ENCODE measurements around the gene MAST2. TPM values are rescaled to one million over a fixed set of nuclear protein-coding genes. Genes with fewer than 3 reads are reported as not detected.
"Not testable (repeated sequence)": the region's sequence is repeated elsewhere in the genome, so short reads cannot be mapped to it uniquely, and the experiment has no call there.

MAST2 gene
- total RNA-seq, 1 donor from 2014 or later: 103 TPM

DNA sequence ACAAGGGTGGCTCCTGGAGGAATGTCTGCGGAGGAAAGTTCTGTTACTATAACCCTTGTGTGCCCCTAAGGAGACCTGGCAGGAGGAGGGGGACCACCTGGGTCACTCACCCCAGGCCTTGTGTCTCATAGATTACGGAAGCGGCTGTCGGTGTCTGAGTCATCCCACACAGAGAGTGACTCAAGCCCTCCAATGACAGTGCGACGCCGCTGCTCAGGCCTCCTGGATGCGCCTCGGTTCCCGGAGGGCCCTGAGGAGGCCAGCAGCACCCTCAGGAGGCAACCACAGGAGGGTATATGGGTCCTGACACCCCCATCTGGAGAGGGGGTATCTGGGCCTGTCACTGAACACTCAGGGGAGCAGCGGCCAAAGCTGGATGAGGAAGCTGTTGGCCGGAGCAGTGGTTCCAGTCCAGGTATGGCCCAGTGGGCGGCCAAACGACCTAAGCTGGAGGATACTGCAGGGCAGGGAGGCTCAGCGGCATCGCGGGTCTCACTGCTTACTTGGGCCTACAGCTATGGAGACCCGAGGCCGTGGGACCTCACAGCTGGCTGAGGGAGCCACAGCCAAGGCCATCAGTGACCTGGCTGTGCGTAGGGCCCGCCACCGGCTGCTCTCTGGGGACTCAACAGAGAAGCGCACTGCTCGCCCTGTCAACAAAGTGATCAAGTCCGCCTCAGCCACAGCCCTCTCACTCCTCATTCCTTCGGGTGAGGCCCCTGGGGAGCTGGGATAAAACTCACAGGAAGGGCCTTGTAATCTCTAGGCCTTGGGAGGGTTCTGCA lies 227.7 kb downstream of the MAST2 start:
- no peak for DNase-seq
- no peak for ATAC-seq
- intact Hi-C loops (cut with micrococcal nuclease): no loop called here

DNA sequence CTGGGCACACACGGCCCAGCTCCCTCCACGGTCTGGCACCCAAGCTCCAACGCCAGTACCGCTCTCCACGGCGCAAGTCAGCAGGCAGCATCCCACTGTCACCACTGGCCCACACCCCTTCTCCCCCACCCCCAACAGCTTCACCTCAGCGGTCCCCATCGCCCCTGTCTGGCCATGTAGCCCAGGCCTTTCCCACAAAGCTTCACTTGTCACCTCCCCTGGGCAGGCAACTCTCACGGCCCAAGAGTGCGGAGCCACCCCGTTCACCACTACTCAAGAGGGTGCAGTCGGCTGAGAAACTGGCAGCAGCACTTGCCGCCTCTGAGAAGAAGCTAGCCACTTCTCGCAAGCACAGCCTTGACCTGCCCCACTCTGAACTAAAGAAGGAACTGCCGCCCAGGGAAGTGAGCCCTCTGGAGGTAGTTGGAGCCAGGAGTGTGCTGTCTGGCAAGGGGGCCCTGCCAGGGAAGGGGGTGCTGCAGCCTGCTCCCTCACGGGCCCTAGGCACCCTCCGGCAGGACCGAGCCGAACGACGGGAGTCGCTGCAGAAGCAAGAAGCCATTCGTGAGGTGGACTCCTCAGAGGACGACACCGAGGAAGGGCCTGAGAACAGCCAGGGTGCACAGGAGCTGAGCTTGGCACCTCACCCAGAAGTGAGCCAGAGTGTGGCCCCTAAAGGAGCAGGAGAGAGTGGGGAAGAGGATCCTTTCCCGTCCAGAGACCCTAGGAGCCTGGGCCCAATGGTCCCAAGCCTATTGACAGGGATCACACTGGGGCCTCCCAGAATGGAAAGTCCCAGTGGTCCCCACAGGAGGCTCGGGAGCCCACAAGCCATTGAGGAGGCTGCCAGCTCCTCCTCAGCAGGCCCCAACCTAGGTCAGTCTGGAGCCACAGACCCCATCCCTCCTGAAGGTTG lies 231.4 kb downstream of the MAST2 start:
- intact Hi-C loops (cut with micrococcal nuclease): no loop called here
- ATAC-seq (peak; percentile 50), DNase-seq (peak; percentile 58)

GRCh38 chr1:46036894-46037839 lies 233.8 kb downstream of the MAST2 start:
- DNase-seq (peak; percentile 94), ATAC-seq (peak; percentile 64)
- intact Hi-C loops (cut with micrococcal nuclease): loop anchor here (2.0 kb wide), 1 partner anchor 142 kb away; no protein-coding TSS in a partner anchor

DNA sequence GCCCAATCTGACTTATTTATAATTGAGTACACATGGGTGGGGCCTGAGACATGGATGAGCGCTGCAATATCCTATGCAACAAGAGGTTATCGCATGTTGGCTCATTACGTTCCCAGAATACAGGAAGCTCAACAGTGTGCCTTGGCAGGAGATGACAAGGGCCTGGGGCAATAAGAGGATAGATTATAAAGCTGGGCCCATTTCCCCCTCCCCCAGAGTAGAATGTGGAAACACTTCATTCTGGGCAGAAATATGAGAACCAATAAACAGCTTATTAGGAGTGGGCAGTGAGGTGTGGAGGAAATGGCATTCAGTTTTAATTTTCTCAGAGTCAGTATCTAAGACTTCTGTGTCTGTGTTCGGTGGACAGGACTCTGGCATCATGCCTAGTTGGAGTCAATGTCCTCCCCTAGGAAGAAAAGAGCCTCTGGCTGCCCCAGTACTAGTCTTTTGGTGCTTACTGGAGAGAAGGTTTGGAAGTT lies 236.2 kb downstream of the MAST2 start:
- DNase-seq: no peak
- ATAC-seq: peak; percentile 41
- intact Hi-C loops (cut with micrococcal nuclease): loop anchor here (10.0 kb wide), 1 partner anchor 85 kb away; no protein-coding TSS in a partner anchor

GRCh38 chr1:46041551-46041950 lies 238.1 kb downstream of the MAST2 start:
- intact Hi-C loops (cut with micrococcal nuclease): loop anchor here (10.0 kb wide), 1 partner anchor 83 kb away; no protein-coding TSS in a partner anchor
- DNase-seq (no peak), ATAC-seq (no peak)

GRCh38 chr1:46041974-46042373 lies 238.6 kb downstream of the MAST2 start:
- DNase-seq: no peak

DNA sequence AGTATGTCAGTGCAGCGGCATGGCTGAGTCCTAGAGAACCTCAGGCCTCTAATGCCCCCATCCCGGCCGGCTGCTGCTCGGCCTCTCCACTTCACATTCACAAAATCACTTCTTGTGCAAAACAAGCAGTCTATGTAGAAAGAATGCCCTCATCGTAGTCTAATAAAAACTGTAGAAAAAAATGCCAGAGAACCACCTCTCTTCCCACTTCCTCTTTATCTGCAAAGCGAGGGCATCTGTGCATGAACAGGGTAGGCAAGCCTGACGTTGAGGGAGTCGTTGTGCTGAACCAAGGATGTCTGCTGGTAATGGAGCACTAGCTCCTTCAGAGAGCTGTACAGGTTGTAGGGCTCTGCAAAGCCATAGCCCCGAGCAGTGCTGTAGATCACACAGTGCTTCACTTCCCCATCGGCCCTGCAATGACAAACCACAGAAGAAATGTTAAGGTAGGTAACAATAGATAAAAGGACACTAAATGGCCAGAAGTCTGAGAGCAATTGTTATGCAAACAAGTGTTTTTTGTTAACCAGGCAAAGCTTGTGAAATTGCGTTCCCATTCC lies 240.1 kb downstream of the MAST2 start:
- intact Hi-C loops (cut with micrococcal nuclease): loop anchor here (10.0 kb wide), 1 partner anchor 81 kb away; no protein-coding TSS in a partner anchor
- no peak for ATAC-seq

More at GRCh38 chr1:46041974-46042373, 238.6 kb downstream of the MAST2 start:
- ATAC-seq: peak; percentile 73
- intact Hi-C loops (cut with micrococcal nuclease): loop anchor here (10.0 kb wide), 1 partner anchor 83 kb away; no protein-coding TSS in a partner anchor

GRCh38 chr1:46044116-46044515 lies 240.7 kb downstream of the MAST2 start:
- DNase-seq: no peak
- intact Hi-C loops (cut with micrococcal nuclease): loop anchor here (10.0 kb wide), 1 partner anchor 81 kb away; no protein-coding TSS in a partner anchor
- ATAC-seq: no peak

More for the DNA sequence above, 240.1 kb downstream of the MAST2 start:
- DNase-seq: no peak

DNA sequence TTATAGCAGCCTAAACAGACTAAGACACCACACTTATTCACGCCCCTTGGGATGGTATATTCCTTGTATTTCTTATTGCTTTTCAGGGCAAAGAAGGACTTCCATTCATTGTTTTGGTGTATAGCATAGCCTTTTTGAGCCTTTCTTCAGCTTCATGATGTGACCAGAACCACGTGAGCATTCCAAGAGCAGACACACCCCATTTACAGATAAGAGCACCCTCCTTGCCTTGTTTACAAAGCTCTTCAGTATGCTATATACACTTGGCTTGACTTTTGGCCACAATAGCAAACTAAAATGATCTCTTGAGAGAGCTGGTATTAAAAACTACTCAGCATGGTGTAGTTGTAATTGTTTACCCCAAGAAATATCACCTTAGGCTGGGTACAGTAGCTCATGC lies 250.3 kb downstream of the MAST2 start:
- no peak for ATAC-seq
- intact Hi-C loops (cut with micrococcal nuclease): no loop called here
- DNase-seq: no peak

DNA sequence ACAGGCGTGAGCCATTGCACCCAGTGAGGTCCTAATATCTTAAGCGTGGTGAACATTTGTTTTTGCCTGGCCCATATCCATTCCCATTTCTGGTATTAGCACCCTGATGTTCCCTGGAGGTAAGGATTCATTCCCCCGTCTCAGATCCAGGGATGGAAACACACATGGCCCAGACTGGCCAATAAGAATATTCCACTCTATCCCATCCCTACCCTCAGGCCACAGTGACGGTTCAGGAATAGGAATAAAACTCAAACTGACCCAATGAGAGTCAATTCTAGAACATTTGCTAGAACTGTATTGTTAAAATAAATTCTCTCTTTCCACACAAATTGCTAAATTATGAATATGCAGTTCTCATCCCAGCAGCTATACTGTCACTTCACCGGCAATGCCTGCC lies 252.9 kb downstream of the MAST2 start:
- ATAC-seq: no peak
- no peak for DNase-seq

DNA sequence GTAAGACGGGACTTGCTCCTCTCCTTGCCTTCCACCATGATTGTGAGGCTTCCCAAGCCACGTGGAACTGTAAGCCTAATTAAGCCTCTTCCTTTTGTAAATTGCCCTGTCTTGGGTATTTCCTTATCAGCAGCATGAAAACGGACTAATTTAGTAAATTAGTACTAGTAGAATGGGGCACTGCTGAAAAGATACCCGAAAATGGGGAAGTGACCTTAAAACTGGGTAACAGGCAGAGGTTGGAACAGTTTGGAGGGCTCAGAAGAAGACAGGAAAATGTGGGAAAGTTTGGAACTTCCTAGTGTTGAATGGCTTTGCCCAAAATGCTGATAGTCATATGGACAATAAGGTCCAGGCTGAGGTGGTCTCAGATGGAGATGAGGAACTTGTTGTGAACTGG lies 253.8 kb downstream of the MAST2 start:
- intact Hi-C loops (cut with micrococcal nuclease); DNase-seq; ATAC-seq: not testable (repeated sequence)

More for the DNA sequence above, 252.9 kb downstream of the MAST2 start:
- intact Hi-C loops (cut with micrococcal nuclease): no loop called here

GRCh38 chr1:46057781-46058180 lies 254.4 kb downstream of the MAST2 start:
- no peak for ATAC-seq
- DNase-seq: no peak
- intact Hi-C loops (cut with micrococcal nuclease): no loop called here

- DNase-seq: no peak
- ATAC-seq: no peak
- intact Hi-C loops (cut with micrococcal nuclease): no loop called here
Measured at GRCh38 chr1:46058936-46059335, 255.5 kb downstream of the MAST2 start.

GRCh38 chr1:46061146-46061545 lies 257.7 kb downstream of the MAST2 start:
- ATAC-seq (no peak), DNase-seq (no peak)
- intact Hi-C loops (cut with micrococcal nuclease): no loop called here

- DNase-seq: no peak
- ATAC-seq: no peak
- intact Hi-C loops (cut with micrococcal nuclease): no loop called here
Measured at GRCh38 chr1:46062651-46063319, 259.4 kb downstream of the MAST2 start.

- intact Hi-C loops (cut with micrococcal nuclease): no loop called here
- no peak for ATAC-seq
Measured at GRCh38 chr1:46064708-46065107, 261.3 kb downstream of the MAST2 start.

DNA sequence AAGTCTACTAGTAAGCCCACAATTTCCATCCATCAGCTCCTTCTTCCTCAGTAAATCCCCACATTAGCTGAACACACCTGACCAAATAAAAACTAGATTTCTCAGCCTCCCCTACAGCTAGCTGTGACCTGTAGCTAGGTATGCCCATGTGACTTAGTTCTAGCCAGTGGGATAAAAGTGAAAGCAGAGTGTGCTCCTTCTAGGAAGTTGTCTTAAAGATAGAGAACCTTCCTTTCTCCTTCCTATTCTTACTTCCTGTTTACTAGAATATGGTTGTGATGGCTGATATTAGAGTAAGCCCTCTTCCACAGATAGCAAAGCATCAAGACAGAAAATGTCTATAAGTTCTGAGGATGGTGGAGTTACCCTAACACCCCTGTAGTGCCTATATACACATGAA lies 262.0 kb downstream of the MAST2 start:
- intact Hi-C loops (cut with micrococcal nuclease): no loop called here
- ATAC-seq (no peak), DNase-seq (no peak)

More at GRCh38 chr1:46064708-46065107, 261.3 kb downstream of the MAST2 start:
- DNase-seq: no peak

GRCh38 chr1:46067652-46068051 lies 264.2 kb downstream of the MAST2 start:
- intact Hi-C loops (cut with micrococcal nuclease): no loop called here
- DNase-seq (no peak), ATAC-seq (no peak)
